Activated naive CD4-positive, alpha-beta T cell (primary cell): ENCODE measurements around the gene MRPL3.
"Not testable (repeated sequence)": the region's sequence is repeated elsewhere in the genome, so short reads cannot be mapped to it uniquely, and the experiment has no call there.

ENCODE experiments used
- DNase-seq, 4 experiments: peaks; one replicate each; lab custom pipeline; 2025; lab: John Stamatoyannopoulos, UW

Gene MRPL3

GRCh38 chr3:131494706-131495105 is 8.1 kb downstream of the MRPL3 start:
- DNase-seq: no peak

GRCh38 chr3:131491775-131492174 is 11.0 kb downstream of the MRPL3 start:
- no peak for DNase-seq

GRCh38 chr3:131491084-131491483 is 11.7 kb downstream of the MRPL3 start:
- DNase-seq: no peak

- not testable (repeated sequence) for DNase-seq
Measured at GRCh38 chr3:131486545-131486944, 16.2 kb downstream of the MRPL3 start.

GRCh38 chr3:131485119-131485518 is 17.7 kb downstream of the MRPL3 start:
- no peak for DNase-seq

GRCh38 chr3:131484496-131485111 is 18.2 kb downstream of the MRPL3 start:
- no peak for DNase-seq

GRCh38 chr3:131480116-131480515 is 22.7 kb downstream of the MRPL3 start:
- DNase-seq: no peak

GRCh38 chr3:131477813-131478212 is 25.0 kb downstream of the MRPL3 start:
- DNase-seq: no peak

GRCh38 chr3:131474115-131474514 is 28.7 kb downstream of the MRPL3 start:
- DNase-seq: no peak

GRCh38 chr3:131470377-131470776 is 32.4 kb downstream of the MRPL3 start:
- no peak for DNase-seq

GRCh38 chr3:131458653-131459052 is 44.1 kb downstream of the MRPL3 start:
- DNase-seq: no peak

GRCh38 chr3:131457220-131457619 is 45.6 kb downstream of the MRPL3 start:
- no peak for DNase-seq

GRCh38 chr3:131454501-131454900 is 48.3 kb downstream of the MRPL3 start:
- no peak for DNase-seq

GRCh38 chr3:131453533-131453932 is 49.2 kb downstream of the MRPL3 start:
- no peak for DNase-seq

GRCh38 chr3:131447349-131447748 is 55.4 kb downstream of the MRPL3 start:
- DNase-seq: no peak

- no peak for DNase-seq
Measured at GRCh38 chr3:131444180-131444579, 58.6 kb downstream of the MRPL3 start.

GRCh38 chr3:131439084-131439483 is 63.7 kb downstream of the MRPL3 start:
- DNase-seq: no peak

GRCh38 chr3:131435000-131435399 is 67.8 kb downstream of the MRPL3 start:
- DNase-seq: no peak

- no peak for DNase-seq
Measured at GRCh38 chr3:131432441-131432840, 70.3 kb downstream of the MRPL3 start.

- DNase-seq: no peak
Measured at GRCh38 chr3:131431754-131432153, 71.0 kb downstream of the MRPL3 start.

- DNase-seq: no peak
Measured at GRCh38 chr3:131427226-131427625, 75.5 kb downstream of the MRPL3 start.

GRCh38 chr3:131421957-131422498 is 80.7 kb downstream of the MRPL3 start:
- DNase-seq: no peak

GRCh38 chr3:131421301-131421700 is 81.5 kb downstream of the MRPL3 start:
- no peak for DNase-seq

- no peak for DNase-seq
Measured at GRCh38 chr3:131417751-131418150, 85.0 kb downstream of the MRPL3 start.
